K562 (cell line): ENCODE measurements around the gene FHIT. TPM values are rescaled to one million over a fixed set of nuclear protein-coding genes. Genes with fewer than 3 reads are reported as not detected.
A peak's percentile ranks its signal among the peaks of the same experiment; 100 is the strongest.

Experiments
- ATAC-seq: fragments of 200-7000 bp; cut with Tn5 transposase; 3 replicates; pipeline ENCODE4 v1.9.1; 2020; ENCODE audit warnings: moderate library complexity
- BruUV-seq: library from RNA; stranded (reverse); fragments of 400-500 nt; replicated peaks from 2 replicates; lab custom pipeline; 2021; lab: Mats Ljungman, UMichigan
- CTCF ChIA-PET: fragments of 300-600 bp; formaldehyde crosslinking; extraction: SDS; loops from one replicate; lab custom pipeline; 2021; ENCODE audit warnings: low intra/inter-chr PET ratio; lab: Yijun Ruan, JAX
- POLR2A ChIA-PET: fragments of 300-600, 350-650 bp; sonication (Branson Sonifier 250); formaldehyde crosslinking; extraction: SDS; loops from one replicate; lab custom pipeline; 2021; ENCODE audit warnings: antibody characterized with exemption, inconsistent platforms; lab: Yijun Ruan, JAX
- DNase-seq, 4 experiments: peaks; one replicate each; pipeline versions ENCODE4 v3.0.0 to v3.0.0-alpha.2; 2011 to 2018; ENCODE audit warnings: low spot score in 3 of 4, mixed read lengths in 3 of 4; ENCODE audit errors: extremely low read depth in 1 of 4
- FAIRE-seq: peaks from 2 replicates; lab custom pipeline; 2011; peaks lifted over from hg19 to GRCh38; lab: Jason Lieb, UNC
- H2AFZ ChIP-seq: 2 replicates; pipeline ENCODE4 v1.6.0; 2011; ENCODE audit warnings: low read depth, low read length, control low read depth, inconsistent platforms
- H3K27ac ChIP-seq: fragments of 200-600 bp; 3 replicates; pipeline ENCODE4 v1.8.0; 2011; ENCODE audit warnings: low read depth, mild to moderate bottlenecking, control low read depth, inconsistent platforms, low read length, moderate library complexity, mixed read lengths; ENCODE audit errors: extremely low read depth
- H3K27me3 ChIP-seq, 2 experiments: fragments of 300-600 bp in 1 of 2; 2 replicates in 1 of 2; 3 replicates in 1 of 2; pipeline versions ENCODE4 v1.6.0 to v1.8.0; 2011; ENCODE audit warnings: inconsistent platforms in 2 of 2, low read length in 2 of 2, mild to moderate bottlenecking in 1 of 2, mixed read lengths in 1 of 2, moderate library complexity in 1 of 2; ENCODE audit not compliant: control insufficient read depth in 2 of 2, insufficient read depth in 2 of 2
- H3K36me3 ChIP-seq: fragments of 300-600 bp; 3 replicates; pipeline ENCODE4 v1.8.0; 2011; ENCODE audit warnings: mild to moderate bottlenecking, low read length, inconsistent platforms; ENCODE audit not compliant: control insufficient read depth, insufficient read depth
- H3K4me1 ChIP-seq, 2 experiments: fragments of 200-600 bp in 1 of 2; replicated peaks in 1 of 2; 2 replicates in 1 of 2; 3 replicates in 1 of 2; pipeline versions ENCODE4 v1.5.1 to v1.8.0; 2011; ENCODE audit warnings: inconsistent platforms in 2 of 2, low read length in 2 of 2, mild to moderate bottlenecking in 1 of 2, mixed read lengths in 1 of 2, moderate library complexity in 1 of 2; ENCODE audit not compliant: control insufficient read depth in 2 of 2, insufficient read depth in 2 of 2
- H3K4me2 ChIP-seq: 2 replicates; pipeline ENCODE4 v1.6.1; 2011; ENCODE audit warnings: low read length, control low read depth, inconsistent platforms, mixed read lengths; ENCODE audit not compliant: insufficient read depth
- H3K4me3 ChIP-seq: fragments of 200-600 bp; sonication (generic), shearing (Covaris generic); 2 replicates; pipeline ENCODE4 v1.5.1; 2016; ENCODE audit warnings: control low read depth, inconsistent platforms
- H3K79me2 ChIP-seq: fragments of 200-600 bp; 3 replicates; pipeline ENCODE4 v1.8.0; 2011; ENCODE audit warnings: low read length, inconsistent platforms; ENCODE audit not compliant: control insufficient read depth, insufficient read depth
- H3K9ac ChIP-seq, 2 experiments: 2 replicates each; pipeline versions ENCODE4 v1.6.0 to v1.6.1; 2011; ENCODE audit warnings: low read depth in 2 of 2, low read length in 2 of 2, control low read depth in 1 of 2, inconsistent platforms in 1 of 2, mild to moderate bottlenecking in 1 of 2, mixed read lengths in 1 of 2; ENCODE audit not compliant: insufficient read depth in 1 of 2
- H3K9me1 ChIP-seq: one replicate; pipeline ENCODE4 v1.6.0; 2011; ENCODE audit warnings: inconsistent platforms, mild to moderate bottlenecking, low read length, moderate library complexity; ENCODE audit not compliant: control insufficient read depth, insufficient read depth
- H3K9me3 ChIP-seq: replicated peaks from 2 replicates; pipeline ENCODE4 v1.5.1; 2011; ENCODE audit warnings: low read depth, low read length, inconsistent platforms; ENCODE audit not compliant: control insufficient read depth, insufficient read depth
- H4K20me1 ChIP-seq: replicated peaks from 2 replicates; pipeline ENCODE4 v1.6.1; 2011; ENCODE audit warnings: low read length, inconsistent platforms, mixed read lengths; ENCODE audit not compliant: control insufficient read depth, insufficient read depth
- ARID1B ChIP-seq: fragments of 450-650 bp; IDR thresholded peaks from 2 replicates; pipeline ENCODE4 v1.6.1; 2016; ENCODE audit warnings: antibody characterized with exemption, mild to moderate bottlenecking, inconsistent platforms
- CBFA2T2 ChIP-seq: fragments of 450-650 bp; conservative IDR thresholded peaks from 2 replicates; pipeline ENCODE4 v1.6.1; 2017; ENCODE audit warnings: mild to moderate bottlenecking
- CBFA2T3 ChIP-seq: fragments of 450-650 bp; IDR thresholded peaks from 2 replicates; pipeline ENCODE4 v1.6.1; 2017
- DPF2 ChIP-seq: fragments of 450-650 bp; IDR thresholded peaks from 2 replicates; pipeline ENCODE4 v1.6.1; 2016
- E2F3 ChIP-seq: fragments of 250-450 bp; sonication (Bioruptor Pico); IDR thresholded peaks from 2 replicates; pipeline ENCODE4 v1.4.0; 2020; ENCODE audit warnings: mild to moderate bottlenecking
- ESRRA ChIP-seq: fragments of 450-650 bp; IDR thresholded peaks from 2 replicates; pipeline ENCODE4 v1.6.1; 2014; ENCODE audit warnings: low read depth, mild to moderate bottlenecking, moderate library complexity, borderline replicate concordance
- NCOR1 ChIP-seq: fragments of 450-650 bp; IDR thresholded peaks from 2 replicates; pipeline ENCODE4 v1.6.1; 2016; ENCODE audit warnings: mild to moderate bottlenecking, moderate library complexity
- TAL1 ChIP-seq: fragments of 450-650 bp; IDR thresholded peaks from 2 replicates; pipeline ENCODE4 v1.6.1; 2016; ENCODE audit warnings: mild to moderate bottlenecking
- TCF3 ChIP-seq: sonication (generic); formaldehyde crosslinking; IDR thresholded peaks from 2 replicates; pipeline ENCODE4 v1.4.0; 2020; ENCODE audit warnings: mild to moderate bottlenecking, missing genetic modification reagents
- TEAD4 ChIP-seq, 2 experiments: sonication (generic) in 1 of 2; formaldehyde crosslinking in 1 of 2; IDR thresholded peaks; 2 replicates each; pipeline versions ENCODE4 v1.6.1 to v1.8.0; 2012 to 2022; ENCODE audit warnings: borderline replicate concordance in 1 of 2, inconsistent platforms in 1 of 2, low read length in 1 of 2, mild to moderate bottlenecking in 1 of 2, missing genetic modification reagents in 1 of 2
- TRIM24 ChIP-seq, 2 experiments: fragments of 450-650 bp; IDR thresholded peaks; 2 replicates each; pipeline ENCODE4 v1.6.1; 2016
- ZNF124 ChIP-seq: sonication (generic); formaldehyde crosslinking; IDR thresholded peaks from 2 replicates; pipeline ENCODE4 v1.8.1; 2022; ENCODE audit warnings: missing genetic modification reagents
- ZNF184 ChIP-seq: sonication (generic); formaldehyde crosslinking; IDR thresholded peaks from 2 replicates; pipeline ENCODE4 v1.5.0; 2020; ENCODE audit warnings: missing genetic modification reagents
- ZNF263 ChIP-seq: sonication (generic); formaldehyde crosslinking; IDR thresholded peaks from 2 replicates; pipeline ENCODE4 v1.8.0; 2022; ENCODE audit warnings: mild to moderate bottlenecking, missing genetic modification reagents, borderline replicate concordance
- WGBS: fragments of 100-300 bp; shearing (Covaris generic); methylation state at CpG from one replicate; pipeline ENCODE4 v1.1.6; 2016; ENCODE audit warnings: low coverage, mixed read lengths; ENCODE audit not compliant: insufficient coverage; ENCODE audit errors: missing lambda C conversion rate; 5-methylcytosine and 5-hydroxymethylcytosine counted together
- in situ Hi-C: fragments of 300-500 bp; cut with MboI; formaldehyde crosslinking; loops from 4 replicates; pipeline ENCODE4 v1.15.0; 2018; ENCODE audit warnings: inconsistent platforms, mixed read lengths
- intact Hi-C: fragments of 100-400 bp; cut with micrococcal nuclease; formaldehyde crosslinking; loops from 2 replicates; pipeline ENCODE4 v1.14.2; 2022
- polyA plus RNA-seq, 8 experiments: library from polyadenylated mRNA; depleted of rRNA in 4 of 8; stranded (reverse) in 5 of 8; unstranded in 3 of 8; fragments of >200 nt; fragmentation: Nextera tagmentation in 2 of 8; fragmentation: Illumina TruSeq in 1 of 8; extraction: Ambion mirVana in 2 of 8; extraction: Trizol in 1 of 8; gene quantifications; 2 replicates each; pipeline versions ENCODE4 v1.2.1 to v1.2.3, GENCODE V29; 2011 to 2014; ENCODE audit warnings: inconsistent platforms in 1 of 8, missing spikeins in 1 of 8
- total RNA-seq, 7 experiments: library from RNA; depleted of rRNA in 6 of 7; stranded (reverse); fragments of >200 nt in 6 of 7; fragmentation: Illumina TruSeq in 2 of 7; extraction: Trizol in 2 of 7; gene quantifications; 2 replicates each; pipeline versions ENCODE4 v1.2.1 to v1.2.3, GENCODE V29; 2011 to 2021; ENCODE audit warnings: low replicate concordance in 1 of 7
- TF ChIP-seq, protein P1 (sequence below): fragments of 250-450 bp; sonication (Bioruptor Pico); IDR thresholded peaks from 2 replicates; pipeline ENCODE4 v1.5.0; 2021; ENCODE audit warnings: mild to moderate bottlenecking, borderline replicate concordance

The FHIT gene
- total and polyA plus RNA-seq, 9 of the 15 experiments (the other 6 are each of a cell fraction or from before 2014, with no cell fraction given) = 1.7 to 9.1 (median 4.3) TPM

DNA sequence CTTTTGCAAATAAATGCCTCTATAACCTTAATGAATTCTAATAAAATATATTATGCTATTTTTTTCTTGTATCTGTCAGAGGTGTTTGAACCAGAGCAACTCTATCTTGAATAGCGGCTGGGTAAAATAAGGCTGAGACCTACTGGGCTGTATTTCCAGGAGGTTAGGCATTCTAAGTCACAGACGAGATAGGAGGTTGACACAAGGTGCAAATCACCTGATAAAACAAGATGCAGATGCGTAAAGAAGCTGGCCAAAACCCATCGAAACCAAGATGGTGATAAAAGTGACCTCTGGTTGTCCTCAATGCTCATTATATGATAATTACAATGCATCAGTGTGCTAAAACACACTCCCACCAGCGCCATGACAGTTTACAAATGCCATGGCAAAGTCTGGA, 990.7 kb downstream of the FHIT start:
- Histone ChIP-seq H3K36me3 (no peaks in the 10 kb centered on the region), H2AFZ (no peak overlapping the region), H3K27me3 (no peaks in the 10 kb centered on the region), H3K9me3 (no peaks in the 10 kb centered on the region), H3K9me1 (no peaks in the 10 kb centered on the region), H3K27ac (peak overlapping the region; percentile 21; the same call in 1 of the 3 replicates), H3K4me2 (no peak overlapping the region; the same call in 1 of the 2 replicates), H3K9ac (no peak overlapping the region), H3K79me2 (peaks cover 13% of the 10 kb centered on the region; the same call in 2 of the 3 replicates), H3K4me3 (no peak overlapping the region), H4K20me1 (no peaks in the 10 kb centered on the region), H3K4me1 (peaks cover 0 to 15% of the 10 kb centered on the region in 2 experiments; a peak in 3 of 5 replicates)
- ChIA-PET POLR2A (no interaction called here), CTCF (no interaction called here)
- FAIRE-seq = no peak
- WGBS = 0% methylated on average over 5 of the region's 5 CpGs
- ATAC-seq = peak; percentile 51
- in situ Hi-C loops (no loop called here), intact Hi-C loops (no loop called here)
- DNase-seq = peak in 1 of 4 experiments; percentile 64
- no TSS peak for BruUV-seq
- TF ChIP-seq TEAD4 (IDR thresholded peaks at IDR 0.05; ENCODE audit: low read length) = peak; percentile 62
- TF ChIP-seq TEAD4 (CRISPR knock-in tag; IDR thresholded peaks at IDR 0.05; ENCODE audit: borderline replicate concordance) = no peak
- peak; percentile 49; the same call in 1 of the 2 replicates for TF ChIP-seq ESRRA
- TF ChIP-seq DPF2 = peak; percentile 35; the same call in 1 of the 2 replicates
- TF ChIP-seq TAL1 = peak; percentile 62; the same call in 1 of the 2 replicates
- peak; percentile 64 for TF ChIP-seq CBFA2T2
- TF ChIP-seq ZNF184 (CRISPR knock-in tag) = no peak
- TF ChIP-seq CBFA2T3 = peak; percentile 78
- TF ChIP-seq NCOR1 = peak; percentile 37; the same call in 1 of the 2 replicates
- no peak for TF ChIP-seq ZNF124 (CRISPR knock-in tag)
- TF ChIP-seq ARID1B = peak; percentile 69
- TF ChIP-seq ZNF263 = no peak
- TF ChIP-seq, protein P1, sequence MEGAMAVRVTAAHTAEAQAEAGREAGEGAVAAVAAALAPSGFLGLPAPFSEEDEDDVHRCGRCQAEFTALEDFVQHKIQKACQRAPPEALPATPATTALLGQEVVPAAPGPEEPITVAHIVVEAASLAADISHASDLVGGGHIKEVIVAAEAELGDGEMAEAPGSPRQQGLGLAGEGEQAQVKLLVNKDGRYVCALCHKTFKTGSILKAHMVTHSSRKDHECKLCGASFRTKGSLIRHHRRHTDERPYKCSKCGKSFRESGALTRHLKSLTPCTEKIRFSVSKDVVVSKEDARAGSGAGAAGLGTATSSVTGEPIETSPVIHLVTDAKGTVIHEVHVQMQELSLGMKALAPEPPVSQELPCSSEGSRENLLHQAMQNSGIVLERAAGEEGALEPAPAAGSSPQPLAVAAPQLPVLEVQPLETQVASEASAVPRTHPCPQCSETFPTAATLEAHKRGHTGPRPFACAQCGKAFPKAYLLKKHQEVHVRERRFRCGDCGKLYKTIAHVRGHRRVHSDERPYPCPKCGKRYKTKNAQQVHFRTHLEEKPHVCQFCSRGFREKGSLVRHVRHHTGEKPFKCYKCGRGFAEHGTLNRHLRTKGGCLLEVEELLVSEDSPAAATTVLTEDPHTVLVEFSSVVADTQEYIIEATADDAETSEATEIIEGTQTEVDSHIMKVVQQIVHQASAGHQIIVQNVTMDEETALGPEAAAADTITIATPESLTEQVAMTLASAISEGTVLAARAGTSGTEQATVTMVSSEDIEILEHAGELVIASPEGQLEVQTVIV (CRISPR knock-in tag) = no peak
- 0 out of 2 replicates have a peak, but pooled peaks have one; percentile 24 for TF ChIP-seq TCF3 (CRISPR knock-in tag)
- 0 out of 4 replicates have a peak, but pooled peaks of 1 of the 2 experiments have one; percentile 19 for TF ChIP-seq TRIM24 (IDR thresholded peaks at IDR 0.05)
- TF ChIP-seq E2F3 (CRISPR knock-in tag) = no peak
